Skeletal muscle tissue (tissue), 5 donors: Measurements from ENCODE around the gene PTGES3L. TPM values are rescaled to one million over a fixed set of nuclear protein-coding genes. Genes with fewer than 3 reads are reported as not detected.
A peak's percentile ranks its signal among the peaks of the same experiment; 100 is the strongest.
"Not testable (repeated sequence)": the region's sequence is repeated elsewhere in the genome, so short reads cannot be mapped to it uniquely, and the experiment has no call there.

Source experiments
- H3K27ac ChIP-seq: one replicate; pipeline ENCODE4 v1.7.0; 2013; ENCODE audit warnings: mild to moderate bottlenecking, low read depth, low read length, inconsistent platforms
- H3K27me3 ChIP-seq, 3 donors: one replicate each; pipeline ENCODE4 v1.7.0; 2013; ENCODE audit warnings: low read length in 3 of 3; ENCODE audit not compliant: control insufficient read depth in 3 of 3, insufficient read depth in 3 of 3
- H3K36me3 ChIP-seq, 3 donors: one replicate each; pipeline ENCODE4 v1.7.0; 2013; ENCODE audit warnings: low read length in 3 of 3; ENCODE audit not compliant: control insufficient read depth in 3 of 3, insufficient read depth in 3 of 3
- H3K4me1 ChIP-seq, 3 donors: one replicate each; pipeline ENCODE4 v1.7.0; 2013; ENCODE audit warnings: low read length in 3 of 3, mild to moderate bottlenecking in 3 of 3; ENCODE audit not compliant: control insufficient read depth in 3 of 3, insufficient read depth in 3 of 3
- H3K4me3 ChIP-seq, 3 donors: one replicate each; pipeline ENCODE4 v1.7.0; 2013; ENCODE audit warnings: low read length in 3 of 3
- H3K9ac ChIP-seq, 3 donors: one replicate each; pipeline ENCODE4 v1.7.0; 2013; ENCODE audit warnings: low read length in 3 of 3, mild to moderate bottlenecking in 3 of 3, moderate library complexity in 2 of 3, low read depth in 1 of 3
- H3K9me3 ChIP-seq, 3 donors: one replicate each; pipeline ENCODE4 v1.7.0; 2013; ENCODE audit warnings: low read length in 3 of 3; ENCODE audit not compliant: control insufficient read depth in 3 of 3
- small RNA-seq: library from RNA; depleted of rRNA; stranded (forward); fragments of <200 nt; gene quantifications from one replicate; pipeline ENCODE3, GENCODE V24; 2014
- total RNA-seq: library from RNA; depleted of rRNA; stranded (reverse); fragments of >200 nt; gene quantifications from one replicate; pipeline ENCODE4 v1.2.3, GENCODE V29; 2014
- donor health status: Osteomylitis.

The PTGES3L gene
- total RNA-seq, 1 donor from 2014 or later: 28.2 TPM

DNA sequence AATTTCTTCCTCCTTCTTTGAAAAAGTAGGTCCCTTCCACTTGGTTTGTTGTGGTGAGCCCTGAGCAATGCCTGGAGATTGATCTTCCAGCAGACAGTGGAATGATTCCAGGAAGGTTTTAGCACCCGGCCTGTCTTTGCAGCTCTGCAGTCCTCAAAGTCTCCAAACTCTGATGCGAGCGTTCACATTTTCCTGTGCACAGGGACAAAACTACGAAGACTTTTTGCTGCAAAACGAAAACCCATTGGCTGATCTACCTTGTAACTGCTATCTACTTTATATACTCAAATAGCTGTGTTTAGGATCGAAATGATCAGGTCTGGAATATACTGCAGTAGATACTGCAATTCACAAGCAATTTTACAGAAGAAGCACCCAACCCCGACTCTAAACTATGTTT is 57.6 kb downstream of the PTGES3L start:
- Histone ChIP-seq H3K27me3 (no peaks in the 10 kb centered on the region), H3K4me3 (no peak overlapping the region), H3K4me1 (peaks cover 0 to 13% (median 2%) of the 10 kb centered on the region in 3 donors), H3K9me3 (no peaks in the 10 kb centered on the region), H3K9ac (no peak overlapping the region), H3K36me3 (no peaks in the 10 kb centered on the region), H3K27ac (peak overlapping the region; percentile 11)

DNA sequence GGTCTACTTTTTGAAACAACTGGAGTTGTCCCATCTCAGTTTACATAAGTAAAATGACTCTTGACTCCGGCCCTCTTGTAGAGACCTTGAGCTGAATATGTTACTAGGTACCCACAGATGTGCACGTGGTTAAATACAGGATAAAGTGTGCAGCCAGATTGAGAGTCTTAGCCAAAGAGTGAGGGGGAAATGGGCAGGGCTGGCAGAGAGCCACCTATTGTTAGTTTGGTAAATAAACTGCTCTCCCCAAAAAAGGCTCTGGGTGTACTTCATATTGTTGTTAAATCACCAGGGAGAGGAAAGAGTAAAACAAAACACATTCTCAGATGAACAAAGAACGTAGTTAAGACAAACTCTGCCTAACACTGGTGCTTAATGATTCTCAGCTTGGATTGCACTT is 59.0 kb downstream of the PTGES3L start:
- H3K4me1 ChIP-seq: peaks cover 0 to 13% (median 2%) of the 10 kb centered on the region in 3 donors
- H3K9ac ChIP-seq: no peak overlapping the region

DNA sequence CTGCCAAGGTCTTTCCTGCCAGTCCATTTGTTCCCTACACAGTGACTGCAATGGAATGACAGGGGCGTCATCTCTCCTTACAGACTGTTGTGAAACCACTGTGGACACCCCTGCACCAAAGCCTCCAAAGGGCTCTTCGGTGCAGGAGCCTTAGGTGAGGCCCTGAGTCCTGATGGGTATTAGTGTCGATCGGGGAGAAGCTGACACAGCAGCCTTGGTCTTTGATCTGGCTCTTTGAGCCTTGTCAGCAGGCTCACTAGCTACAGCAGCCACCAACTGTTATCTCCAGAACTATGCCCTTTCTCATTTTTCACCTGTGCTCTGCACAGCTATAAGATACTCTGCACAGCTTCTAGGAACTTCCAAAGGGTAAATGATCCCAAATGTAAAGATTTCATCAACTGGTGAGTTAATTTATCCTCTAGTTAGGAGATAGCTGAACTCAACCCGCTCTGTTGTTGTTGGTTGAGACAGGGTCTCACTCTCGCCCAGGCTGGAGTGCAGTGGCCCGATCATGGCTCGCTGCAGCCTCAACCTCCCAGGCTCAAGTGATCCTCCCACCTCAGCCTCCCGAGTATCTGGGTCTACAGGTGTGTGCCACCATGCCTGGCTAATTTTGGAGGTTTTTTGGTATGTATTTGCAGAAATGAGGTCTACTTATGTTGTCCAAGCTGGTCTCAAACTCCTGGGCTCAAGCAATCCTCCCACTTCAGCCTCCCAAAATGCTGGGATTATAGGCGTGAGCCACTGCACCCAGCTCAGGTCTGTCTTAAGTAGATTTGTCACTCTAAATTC is 59.6 kb downstream of the PTGES3L start:
- Histone ChIP-seq H3K36me3 (no peaks in the 10 kb centered on the region), H3K27me3 (no peaks in the 10 kb centered on the region), H3K27ac (no peak overlapping the region), H3K9me3 (no peaks in the 10 kb centered on the region), H3K4me3 (no peak overlapping the region), H3K4me1 (peaks cover 0 to 13% (median 2%) of the 10 kb centered on the region in 3 donors), H3K9ac (no peak overlapping the region)

More for the DNA sequence above, 59.0 kb downstream of the PTGES3L start:
- no peaks in the 10 kb centered on the region for H3K9me3 ChIP-seq
- no peak overlapping the region for H3K27ac ChIP-seq
- no peak overlapping the region for H3K4me3 ChIP-seq
- no peaks in the 10 kb centered on the region for H3K27me3 ChIP-seq
- no peaks in the 10 kb centered on the region for H3K36me3 ChIP-seq

DNA sequence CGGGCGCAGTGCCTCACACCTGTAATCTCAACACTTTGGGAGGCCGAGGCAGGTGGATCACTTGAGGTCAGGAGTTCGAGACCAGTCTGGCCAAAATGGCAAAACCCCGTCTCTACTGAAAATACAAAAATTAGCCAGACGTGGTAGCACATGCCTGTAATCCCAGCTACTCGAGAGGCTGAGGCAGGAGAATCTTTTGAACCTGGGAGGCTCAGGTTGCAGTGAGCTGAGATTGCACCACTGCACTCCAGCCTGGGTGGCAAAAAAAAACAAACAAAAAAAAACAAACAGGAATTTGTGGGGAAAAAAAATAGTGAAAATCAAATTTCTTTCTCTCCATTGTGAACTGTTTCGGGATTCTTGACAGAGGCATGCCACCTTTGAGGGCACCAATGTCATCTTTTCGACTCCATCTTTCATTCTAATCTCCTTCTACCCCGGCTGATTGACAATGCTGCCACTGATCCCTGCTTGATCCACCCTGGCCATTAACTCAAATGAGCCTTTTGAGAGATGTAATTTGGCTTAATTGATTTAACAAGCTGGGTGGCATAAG is 60.3 kb downstream of the PTGES3L start:
- not testable (repeated sequence) for H3K27ac ChIP-seq, H3K9me3 ChIP-seq, H3K9ac ChIP-seq, H3K27me3 ChIP-seq, H3K36me3 ChIP-seq, H3K4me3 ChIP-seq
- H3K4me1 ChIP-seq: peaks cover 0 to 13% (median 2%) of the 10 kb centered on the region in 3 donors

DNA sequence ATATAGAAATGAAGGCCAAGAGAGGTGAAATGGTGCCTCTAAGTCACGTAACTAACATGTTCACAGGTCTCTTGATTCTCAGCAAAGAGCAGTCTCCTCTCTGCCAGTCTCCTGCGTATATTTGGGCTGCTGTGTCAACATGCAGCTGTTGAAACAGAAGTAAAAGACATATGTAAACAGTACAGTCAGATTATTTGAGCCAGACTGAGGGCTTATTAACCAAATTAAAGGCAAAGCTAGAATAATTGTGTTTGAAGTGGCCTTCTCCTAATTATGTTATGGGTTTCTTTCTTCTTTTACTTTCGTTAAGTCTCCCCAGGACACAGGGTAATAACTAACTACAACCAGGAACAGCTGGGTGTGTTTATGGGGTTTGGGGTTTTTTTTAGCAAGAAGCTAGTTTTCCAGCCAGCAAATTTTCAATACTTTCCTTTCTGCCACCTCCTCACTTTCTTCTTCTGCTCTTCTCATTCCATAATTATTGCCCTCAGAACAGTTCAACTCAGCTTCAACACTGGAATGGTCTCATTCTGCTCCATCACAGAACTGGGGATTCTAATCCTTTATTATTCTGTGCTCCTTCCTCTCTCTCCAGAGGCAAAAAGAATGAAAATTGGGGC is 60.9 kb downstream of the PTGES3L start:
- no peak overlapping the region for H3K27ac ChIP-seq
- H3K9ac ChIP-seq: peak overlapping the region in 1 of 3 donors; percentile 25

More for the DNA sequence above, 60.9 kb downstream of the PTGES3L start:
- Histone ChIP-seq H3K4me1 (peaks cover 0 to 13% (median 2%) of the 10 kb centered on the region in 3 donors), H3K4me3 (no peak overlapping the region), H3K9me3 (no peaks in the 10 kb centered on the region), H3K27me3 (no peaks in the 10 kb centered on the region), H3K36me3 (no peaks in the 10 kb centered on the region)

Small RNA genes within 50 kb of the gene (small RNA-seq; reads per million reads assigned to genes)
- gene AARSD1 (not detected), gene RF00561 (not detected)

Other genes starting within 250 kb of the PTGES3L start
- 13.0 TPM for gene EZH1, start 235.0 kb downstream of the PTGES3L start, total RNA-seq
- 16.2 TPM for gene RAMP2, start 218.9 kb downstream of the PTGES3L start, total RNA-seq
- gene VPS25, start 206.6 kb downstream of the PTGES3L start, total RNA-seq: 38.6 TPM
- gene WNK4, start 199.5 kb downstream of the PTGES3L start, total RNA-seq: not detected
- 99.2 TPM for gene COA3, start 181.4 kb downstream of the PTGES3L start, total RNA-seq
- gene CNTD1, start 181.2 kb downstream of the PTGES3L start, total RNA-seq: 1.0 TPM
- 44.9 TPM for gene BECN1, start 155.8 kb downstream of the PTGES3L start, total RNA-seq
- 31.8 TPM for gene PSME3, start 146.7 kb downstream of the PTGES3L start, total RNA-seq
- gene AOC2, start 135.5 kb downstream of the PTGES3L start, total RNA-seq: 0.52 TPM
- 16.2 TPM for gene AOC3, start 128.9 kb downstream of the PTGES3L start, total RNA-seq
- gene G6PC1, start 79.3 kb downstream of the PTGES3L start, total RNA-seq: not detected
- 31.8 TPM for gene AARSD1, start 15.6 kb downstream of the PTGES3L start, total RNA-seq
- gene RUNDC1, start 485 bp upstream of the PTGES3L start, total RNA-seq: 6.8 TPM
- 1,695 TPM for gene RPL27, start 18.3 kb upstream of the PTGES3L start, total RNA-seq
- 11.5 TPM for gene IFI35, start 26.7 kb upstream of the PTGES3L start, total RNA-seq
- gene VAT1, start 42.3 kb upstream of the PTGES3L start, total RNA-seq: 40.2 TPM
- gene RND2, start 45.2 kb upstream of the PTGES3L start, total RNA-seq: under 0.01 TPM
- 17.2 TPM for gene BRCA1, start 145.3 kb upstream of the PTGES3L start, total RNA-seq
- gene NBR1, start 191.1 kb upstream of the PTGES3L start, total RNA-seq: 56.9 TPM
- gene TMEM106A, start 231.8 kb upstream of the PTGES3L start, total RNA-seq: 5.2 TPM
- gene CCDC200, start 248.5 kb upstream of the PTGES3L start, total RNA-seq: not detected